HG02610 (cell line): ENCODE data around the gene KIF27.
"Not testable (repeated sequence)": the region's sequence is repeated elsewhere in the genome, so short reads cannot be mapped to it uniquely, and the experiment has no call there.

Experiments
- ATAC-seq: cut with Tn5 transposase; IDR thresholded peaks from one replicate; pipeline ENCODE4 v1.9.1; 2021; ENCODE audit warnings: mild to moderate bottlenecking, moderate library complexity; ENCODE audit not compliant: unreplicated experiment

The KIF27 gene, protein sequence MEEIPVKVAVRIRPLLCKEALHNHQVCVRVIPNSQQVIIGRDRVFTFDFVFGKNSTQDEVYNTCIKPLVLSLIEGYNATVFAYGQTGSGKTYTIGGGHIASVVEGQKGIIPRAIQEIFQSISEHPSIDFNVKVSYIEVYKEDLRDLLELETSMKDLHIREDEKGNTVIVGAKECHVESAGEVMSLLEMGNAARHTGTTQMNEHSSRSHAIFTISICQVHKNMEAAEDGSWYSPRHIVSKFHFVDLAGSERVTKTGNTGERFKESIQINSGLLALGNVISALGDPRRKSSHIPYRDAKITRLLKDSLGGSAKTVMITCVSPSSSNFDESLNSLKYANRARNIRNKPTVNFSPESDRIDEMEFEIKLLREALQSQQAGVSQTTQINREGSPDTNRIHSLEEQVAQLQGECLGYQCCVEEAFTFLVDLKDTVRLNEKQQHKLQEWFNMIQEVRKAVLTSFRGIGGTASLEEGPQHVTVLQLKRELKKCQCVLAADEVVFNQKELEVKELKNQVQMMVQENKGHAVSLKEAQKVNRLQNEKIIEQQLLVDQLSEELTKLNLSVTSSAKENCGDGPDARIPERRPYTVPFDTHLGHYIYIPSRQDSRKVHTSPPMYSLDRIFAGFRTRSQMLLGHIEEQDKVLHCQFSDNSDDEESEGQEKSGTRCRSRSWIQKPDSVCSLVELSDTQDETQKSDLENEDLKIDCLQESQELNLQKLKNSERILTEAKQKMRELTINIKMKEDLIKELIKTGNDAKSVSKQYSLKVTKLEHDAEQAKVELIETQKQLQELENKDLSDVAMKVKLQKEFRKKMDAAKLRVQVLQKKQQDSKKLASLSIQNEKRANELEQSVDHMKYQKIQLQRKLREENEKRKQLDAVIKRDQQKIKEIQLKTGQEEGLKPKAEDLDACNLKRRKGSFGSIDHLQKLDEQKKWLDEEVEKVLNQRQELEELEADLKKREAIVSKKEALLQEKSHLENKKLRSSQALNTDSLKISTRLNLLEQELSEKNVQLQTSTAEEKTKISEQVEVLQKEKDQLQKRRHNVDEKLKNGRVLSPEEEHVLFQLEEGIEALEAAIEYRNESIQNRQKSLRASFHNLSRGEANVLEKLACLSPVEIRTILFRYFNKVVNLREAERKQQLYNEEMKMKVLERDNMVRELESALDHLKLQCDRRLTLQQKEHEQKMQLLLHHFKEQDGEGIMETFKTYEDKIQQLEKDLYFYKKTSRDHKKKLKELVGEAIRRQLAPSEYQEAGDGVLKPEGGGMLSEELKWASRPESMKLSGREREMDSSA (N-terminal part only)

DNA sequence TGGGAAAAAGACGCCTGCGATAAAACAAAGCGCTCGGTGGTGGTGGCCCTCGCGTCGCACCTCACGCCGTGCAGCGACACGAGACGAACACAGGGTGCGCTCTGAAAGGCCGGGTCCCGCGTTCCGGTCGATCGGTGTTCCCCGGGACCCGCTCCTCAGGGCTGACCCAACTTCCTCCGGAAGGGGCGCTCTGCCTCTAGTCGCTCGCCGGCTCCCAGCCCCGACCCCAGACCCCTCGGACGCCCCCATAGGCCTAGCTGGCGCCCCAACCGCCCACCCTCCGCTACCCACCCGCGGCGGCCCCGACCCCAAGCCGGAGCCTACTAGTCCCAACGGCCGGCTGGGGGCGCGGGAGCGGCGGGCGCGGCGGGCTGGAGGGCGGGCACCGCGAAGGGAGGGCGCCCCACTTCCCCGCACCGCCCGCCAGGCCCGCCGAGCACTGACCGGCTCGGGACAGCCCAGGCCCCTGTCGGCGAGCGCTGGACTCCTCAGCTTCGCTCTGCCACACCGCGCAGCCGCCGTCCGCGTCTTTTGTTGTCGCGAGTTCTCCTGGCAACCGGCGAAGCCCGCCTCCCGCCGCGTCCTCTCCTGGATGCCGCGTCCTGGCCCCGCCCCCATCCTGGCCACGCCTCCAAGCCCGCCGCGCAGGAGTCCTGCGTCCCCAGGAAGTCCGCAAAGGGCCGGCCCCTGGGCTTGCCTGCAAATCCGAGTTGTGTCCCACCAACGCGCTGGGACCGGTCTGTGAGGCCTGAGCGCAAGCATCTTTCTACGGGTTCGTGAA, at the start of gene KIF27:
TSS of gene KIF27 (minus strand) at position 506 of the 781 bp plus-strand sequence. CDS start 5,841 bp downstream, outside the sequence.
- peak; percentile 94 for ATAC-seq

DNA sequence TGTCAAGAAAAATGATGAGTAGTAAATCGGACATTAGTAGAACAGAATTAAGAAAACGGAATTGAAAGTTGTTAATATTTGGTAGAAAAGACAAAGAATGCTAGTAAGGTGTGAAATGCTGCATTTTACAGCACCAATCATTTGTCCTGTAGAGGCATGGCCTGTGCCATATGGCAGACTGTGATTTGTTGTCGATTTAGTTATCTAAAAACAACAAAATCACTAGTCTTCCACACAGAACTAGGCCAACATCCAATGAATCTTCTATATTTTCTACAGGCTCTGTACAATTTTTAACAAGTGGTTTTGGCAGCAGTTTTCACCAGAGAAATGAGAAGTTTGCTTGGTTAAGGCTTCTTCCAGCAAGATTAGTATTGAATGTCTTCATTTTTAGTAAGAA, 48.4 kb upstream of the KIF27 start:
- ATAC-seq, result no peak

GRCh38 chr9:83967073-83967472, 45.8 kb upstream of the KIF27 start:
- ATAC-seq, result no peak

GRCh38 chr9:83966209-83966582, 45.0 kb upstream of the KIF27 start:
- ATAC-seq, result no peak

DNA sequence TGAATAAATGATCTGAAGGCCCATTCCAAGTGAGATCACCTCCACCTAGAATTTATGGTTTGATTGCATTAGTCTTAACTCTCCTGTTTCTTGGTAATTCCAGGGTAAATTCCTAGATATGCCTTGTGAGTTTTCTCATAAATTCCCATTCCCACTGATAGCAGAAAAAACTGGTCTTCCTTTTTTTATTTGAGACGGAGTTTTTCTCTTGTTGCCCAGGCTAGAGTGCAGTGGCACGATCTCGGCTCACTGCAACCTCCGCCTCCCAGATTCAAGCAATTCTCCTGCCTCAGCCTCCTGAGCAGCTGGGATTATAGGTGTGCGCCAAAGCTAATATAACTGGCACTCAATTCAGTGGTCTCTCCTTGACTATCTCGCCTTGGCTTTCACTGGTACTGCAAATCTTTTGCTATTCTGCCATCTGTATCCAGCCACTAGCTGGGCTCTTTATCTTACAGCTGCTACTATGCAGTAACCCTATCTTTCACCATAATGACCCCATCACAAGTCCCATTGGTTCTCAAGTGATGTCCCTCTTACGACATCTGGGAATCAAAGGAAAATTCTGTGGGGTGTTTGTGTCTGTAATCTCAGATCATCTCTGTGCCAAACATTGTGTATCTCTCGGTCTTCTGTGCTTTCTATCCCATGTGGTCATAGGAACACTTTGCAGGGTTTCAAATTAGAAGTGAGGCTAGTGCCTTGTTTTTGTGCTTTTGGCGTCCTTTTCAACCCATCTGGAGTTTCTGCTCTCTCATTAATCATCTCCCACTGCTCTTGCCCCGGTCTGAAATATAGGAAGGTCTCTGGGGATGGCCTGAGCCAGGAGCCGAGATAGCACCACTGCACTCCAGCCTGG, 44.3 kb upstream of the KIF27 start:
- ATAC-seq, result no peak

DNA sequence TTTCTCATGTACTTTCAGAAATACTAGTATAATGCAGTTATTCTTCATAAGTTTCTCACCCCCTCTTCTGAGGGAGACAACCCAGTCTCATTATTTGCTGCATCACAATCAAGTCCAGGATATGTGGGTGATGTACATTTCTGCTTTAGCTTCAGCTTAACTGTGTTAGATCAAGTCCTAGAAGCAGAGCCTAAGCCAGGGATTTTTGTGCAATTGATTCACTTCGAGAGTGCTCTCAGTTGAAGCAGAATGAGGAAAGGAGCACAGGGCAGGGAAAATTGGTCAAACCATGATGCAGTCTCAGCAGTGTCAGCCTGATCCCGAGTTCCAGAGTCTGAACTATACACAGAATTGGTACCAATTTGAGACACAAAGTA, 43.7 kb upstream of the KIF27 start:
- ATAC-seq, result no peak

GRCh38 chr9:83962165-83962564, 40.9 kb upstream of the KIF27 start:
- ATAC-seq, result no peak

- no peak for ATAC-seq
Observed at GRCh38 chr9:83960991-83961390, 39.8 kb upstream of the KIF27 start.

GRCh38 chr9:83959061-83959460, 37.8 kb upstream of the KIF27 start:
- ATAC-seq, result no peak

- ATAC-seq, result no peak
Observed at GRCh38 chr9:83957248-83957513, 35.9 kb upstream of the KIF27 start.

- peak; percentile 64 for ATAC-seq
Observed at GRCh38 chr9:83956436-83957247, 35.4 kb upstream of the KIF27 start.

GRCh38 chr9:83956086-83956435, 34.8 kb upstream of the KIF27 start:
- ATAC-seq, result peak; percentile 63

- not testable (repeated sequence) for ATAC-seq
Observed at GRCh38 chr9:83948096-83948495, 26.9 kb upstream of the KIF27 start.

GRCh38 chr9:83940590-83941303, 19.5 kb upstream of the KIF27 start:
- no peak for ATAC-seq

GRCh38 chr9:83937861-83938455, 16.7 kb upstream of the KIF27 start:
- peak; percentile 66 for ATAC-seq

GRCh38 chr9:83936523-83936922, 15.3 kb upstream of the KIF27 start:
- no peak for ATAC-seq

DNA sequence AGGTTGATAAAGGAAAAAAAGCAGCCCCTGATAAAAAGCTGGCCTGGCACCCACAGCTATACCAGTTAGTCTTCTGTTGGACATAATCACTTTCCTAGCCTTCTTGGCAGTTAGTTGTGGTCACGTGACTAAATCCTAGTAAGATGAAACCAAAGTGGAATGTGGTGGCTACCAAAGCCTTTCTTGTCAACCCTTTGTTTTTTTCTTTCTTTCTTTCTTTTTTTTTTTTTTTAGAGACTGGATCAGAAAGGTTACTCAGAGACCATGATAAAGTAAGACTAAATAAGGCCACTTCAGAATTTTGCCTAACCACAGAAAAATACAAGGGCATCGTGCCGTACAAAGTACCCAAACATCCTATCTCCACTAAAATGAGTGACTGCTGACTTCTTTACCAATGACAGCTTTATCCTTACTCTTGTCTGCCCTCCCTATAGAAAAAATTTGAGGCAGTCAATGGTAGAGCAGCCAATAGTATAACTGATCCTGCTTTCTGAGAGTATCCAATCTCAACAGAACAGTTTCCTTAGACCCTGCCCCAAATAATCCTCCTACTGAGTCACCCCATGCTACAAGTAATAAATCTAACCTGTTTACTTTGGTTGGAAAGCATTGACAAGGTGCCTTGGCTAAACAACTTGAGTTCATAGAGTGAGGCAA, 14.2 kb upstream of the KIF27 start:
- no peak for ATAC-seq
